Epithelial cell of proximal tubule (primary cell): ENCODE measurements around the gene LGI2. TPM values are rescaled to one million over a fixed set of nuclear protein-coding genes. Genes with fewer than 3 reads are reported as not detected.
"Not testable (repeated sequence)": the region's sequence is repeated elsewhere in the genome, so short reads cannot be mapped to it uniquely, and the experiment has no call there.

Source experiments
- DNase-seq: peaks from one replicate; pipeline ENCODE4 v3.0.0-alpha.2; 2011; ENCODE audit warnings: low read depth
- H3K4me3 ChIP-seq: 2 replicates; pipeline ENCODE4 v1.5.1; 2011; ENCODE audit warnings: low read depth, mild to moderate bottlenecking, low read length
- total RNA-seq: library from RNA; depleted of rRNA; stranded (reverse); fragments of >200 nt; gene quantifications from 2 replicates; pipeline ENCODE4 v1.2.3, GENCODE V29; 2015
- TF ChIP-seq, protein P1 (sequence below): conservative IDR thresholded peaks from 2 replicates; pipeline ENCODE4 v1.5.1; 2012; ENCODE audit warnings: low read depth, mild to moderate bottlenecking, low read length

The LGI2 gene
- total RNA-seq, 1 donor from 2014 or later, result 2.5 TPM

DNA sequence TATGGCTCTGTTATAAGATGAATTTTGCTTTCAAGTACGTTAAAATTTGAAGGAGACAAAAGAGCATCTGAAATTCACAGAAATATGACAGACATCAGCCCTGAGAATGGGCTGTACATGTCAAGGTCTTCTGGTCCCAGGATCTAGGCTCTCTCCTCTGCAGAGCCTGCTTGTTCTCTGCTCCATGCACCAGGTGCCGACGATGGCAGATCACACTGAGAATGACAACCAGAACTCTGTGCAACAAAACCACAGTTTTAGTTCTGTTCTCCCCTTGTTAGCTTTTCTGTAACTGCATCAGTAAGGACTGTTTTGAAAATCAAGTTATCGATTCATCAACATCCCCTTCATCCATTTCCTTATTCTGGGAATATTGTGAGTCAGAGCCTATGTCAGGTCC lies 30.9 kb upstream of the LGI2 start:
- DNase-seq, result no peak
- H3K4me3 ChIP-seq, result no peak overlapping the region
- TF ChIP-seq, protein P1, sequence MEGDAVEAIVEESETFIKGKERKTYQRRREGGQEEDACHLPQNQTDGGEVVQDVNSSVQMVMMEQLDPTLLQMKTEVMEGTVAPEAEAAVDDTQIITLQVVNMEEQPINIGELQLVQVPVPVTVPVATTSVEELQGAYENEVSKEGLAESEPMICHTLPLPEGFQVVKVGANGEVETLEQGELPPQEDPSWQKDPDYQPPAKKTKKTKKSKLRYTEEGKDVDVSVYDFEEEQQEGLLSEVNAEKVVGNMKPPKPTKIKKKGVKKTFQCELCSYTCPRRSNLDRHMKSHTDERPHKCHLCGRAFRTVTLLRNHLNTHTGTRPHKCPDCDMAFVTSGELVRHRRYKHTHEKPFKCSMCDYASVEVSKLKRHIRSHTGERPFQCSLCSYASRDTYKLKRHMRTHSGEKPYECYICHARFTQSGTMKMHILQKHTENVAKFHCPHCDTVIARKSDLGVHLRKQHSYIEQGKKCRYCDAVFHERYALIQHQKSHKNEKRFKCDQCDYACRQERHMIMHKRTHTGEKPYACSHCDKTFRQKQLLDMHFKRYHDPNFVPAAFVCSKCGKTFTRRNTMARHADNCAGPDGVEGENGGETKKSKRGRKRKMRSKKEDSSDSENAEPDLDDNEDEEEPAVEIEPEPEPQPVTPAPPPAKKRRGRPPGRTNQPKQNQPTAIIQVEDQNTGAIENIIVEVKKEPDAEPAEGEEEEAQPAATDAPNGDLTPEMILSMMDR, result no peak

DNA sequence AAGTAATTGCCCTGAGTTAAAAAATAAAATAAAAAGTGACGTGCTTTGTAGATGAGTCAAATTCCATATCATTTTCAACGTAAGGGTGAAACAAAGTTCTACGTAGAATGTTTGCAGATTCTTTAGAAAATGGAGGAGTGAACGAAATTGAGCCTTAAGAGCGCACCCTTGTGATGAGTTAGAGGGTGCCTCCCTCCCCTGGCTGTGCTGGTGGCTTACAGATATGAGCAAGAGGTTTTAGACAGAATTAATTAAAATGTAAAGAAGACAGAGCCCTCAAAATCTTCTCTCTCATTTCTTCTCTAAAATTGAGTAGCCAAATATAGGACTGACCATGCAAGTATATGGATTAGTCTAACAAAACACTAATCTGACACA lies 30.2 kb upstream of the LGI2 start:
- no peak overlapping the region for H3K4me3 ChIP-seq
- DNase-seq, result no peak
- TF ChIP-seq, protein P1, result no peak

DNA sequence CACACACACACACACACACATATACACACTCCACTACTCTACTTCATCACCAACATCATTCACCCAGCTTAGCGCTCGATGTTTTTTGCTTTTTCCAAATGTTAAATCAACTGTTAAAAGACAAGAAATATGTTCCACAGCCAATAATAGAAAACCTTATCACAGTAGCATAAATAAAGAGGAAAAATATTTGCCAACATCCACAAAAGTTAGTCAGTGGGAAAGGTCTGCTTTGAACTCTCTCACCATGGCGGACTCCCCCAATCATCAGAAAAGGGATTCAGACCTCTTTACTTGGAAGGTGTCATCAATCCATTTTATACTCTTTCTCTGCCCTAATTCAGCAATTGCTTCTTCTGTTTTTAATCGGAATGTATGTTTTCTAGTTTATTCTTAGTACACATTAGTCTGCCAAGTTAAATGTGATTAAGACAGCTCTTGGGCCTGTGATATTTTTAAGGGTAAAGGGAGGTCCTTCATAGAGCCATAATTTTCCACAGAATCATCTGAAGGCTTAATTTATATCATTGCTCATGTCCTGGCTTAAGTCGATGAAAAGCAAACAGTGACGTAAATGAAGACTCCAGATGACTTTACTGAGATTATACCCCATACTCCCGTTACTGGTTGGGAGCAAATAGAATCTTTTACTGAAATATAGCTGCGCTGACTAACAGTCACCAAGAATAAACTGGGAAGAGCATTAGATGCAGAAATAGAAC lies 29.7 kb upstream of the LGI2 start:
- TF ChIP-seq, protein P1, result no peak
- no peak for DNase-seq
- H3K4me3 ChIP-seq, result no peak overlapping the region

DNA sequence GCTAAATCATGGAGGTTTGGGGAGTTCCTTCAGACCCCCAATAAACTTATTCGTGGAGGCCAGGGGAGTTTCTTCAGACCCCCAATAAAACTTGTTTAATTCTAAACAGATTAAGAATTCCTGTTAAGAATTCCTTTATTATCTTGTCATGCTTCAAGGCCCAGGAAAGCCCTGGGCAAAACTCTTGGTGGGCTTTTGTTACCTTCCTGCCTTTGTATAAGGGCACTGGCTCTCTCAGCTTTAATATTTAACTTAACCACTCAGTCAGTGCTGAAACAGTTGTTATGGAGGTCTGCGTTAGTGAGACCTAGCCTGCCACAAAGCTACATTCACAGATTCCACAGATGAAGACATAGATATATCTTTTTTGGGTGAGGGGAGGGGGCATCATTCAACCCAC lies 29.0 kb upstream of the LGI2 start:
- TF ChIP-seq, protein P1, result no peak
- DNase-seq, result no peak
- no peak overlapping the region for H3K4me3 ChIP-seq

DNA sequence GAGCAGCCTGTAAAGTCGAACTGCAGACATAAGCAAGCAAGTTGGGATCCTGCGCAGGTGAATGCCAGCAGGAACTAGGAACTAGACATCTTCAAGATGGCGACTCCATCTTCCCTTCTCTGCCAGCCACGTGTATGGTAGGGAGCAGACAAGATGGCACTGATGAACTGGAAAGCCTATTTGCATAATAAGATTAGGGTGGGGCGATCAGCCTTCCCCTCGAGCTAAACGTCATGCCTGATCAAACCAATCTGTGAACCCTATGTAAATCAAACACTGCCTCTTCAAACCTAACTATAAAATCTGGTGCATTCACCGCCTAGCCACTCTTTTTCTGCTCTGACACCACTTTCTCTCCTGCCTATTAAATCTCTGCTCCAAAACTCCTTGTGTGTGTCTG lies 28.1 kb upstream of the LGI2 start:
- DNase-seq, result no peak
- TF ChIP-seq, protein P1, result no peak
- no peak overlapping the region for H3K4me3 ChIP-seq

DNA sequence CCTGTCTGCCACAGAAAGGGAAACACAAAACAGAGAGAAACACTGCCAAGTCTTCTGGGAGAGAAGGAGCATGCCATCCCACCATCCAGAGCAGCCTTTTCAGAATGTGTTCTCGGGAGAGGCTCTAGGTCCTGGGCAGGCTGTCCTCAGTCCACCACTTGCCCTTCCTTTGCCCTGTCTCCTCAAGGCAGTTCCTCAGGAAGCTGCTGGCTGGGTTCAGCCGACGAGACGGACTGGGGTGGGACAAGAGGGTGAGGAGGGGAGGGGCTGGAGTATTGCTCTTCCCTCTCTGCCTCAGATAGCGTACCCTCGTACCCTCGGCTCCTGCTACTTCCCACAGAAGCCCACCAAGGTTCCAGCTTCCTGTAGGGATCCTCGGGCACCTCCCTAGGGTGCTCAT lies 26.6 kb upstream of the LGI2 start:
- TF ChIP-seq, protein P1, result no peak
- no peak overlapping the region for H3K4me3 ChIP-seq
- DNase-seq, result no peak

DNA sequence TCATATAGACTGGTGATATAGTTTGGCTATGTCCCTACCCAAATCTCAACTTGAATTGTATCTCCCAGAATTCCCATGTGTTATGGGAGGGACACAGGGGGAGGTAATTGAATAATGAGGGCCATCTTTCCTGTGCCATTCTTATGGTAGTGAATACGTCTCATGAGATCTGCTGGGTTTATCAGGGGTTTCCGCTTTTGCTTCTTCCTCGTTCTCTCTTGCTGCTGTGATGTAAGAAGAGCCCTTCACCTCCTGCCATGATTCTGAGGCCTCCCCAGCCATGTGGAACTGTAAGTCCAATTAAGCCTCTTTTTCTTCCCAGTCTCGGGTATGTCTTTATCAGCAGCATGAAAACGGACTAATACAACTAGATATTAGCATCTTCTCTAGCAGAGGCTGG lies 21.3 kb upstream of the LGI2 start:
- not testable (repeated sequence) for DNase-seq

More for the DNA sequence above, 21.3 kb upstream of the LGI2 start:
- H3K4me3 ChIP-seq, result not testable (repeated sequence)
